Measurements from ENCODE around the gene CCDC78.

DNA sequence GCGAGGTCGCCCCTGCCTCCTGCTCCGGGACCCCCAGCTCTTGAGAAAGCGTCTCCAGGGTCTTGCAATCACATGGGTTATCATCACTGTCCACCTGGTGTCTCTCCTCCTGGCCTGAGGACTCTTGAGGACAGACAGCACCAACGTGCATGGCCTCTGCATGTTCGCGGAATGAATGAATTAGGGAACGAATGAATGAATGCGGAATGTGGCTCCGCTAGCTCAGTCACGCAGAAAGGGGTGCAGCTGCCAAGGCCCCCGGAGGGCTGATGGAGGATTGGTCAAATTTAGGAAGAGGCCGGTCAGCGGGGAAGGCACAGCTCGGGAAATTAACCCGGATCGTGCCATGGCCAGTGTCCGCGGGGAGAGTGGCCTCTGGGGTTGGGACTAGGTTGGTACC, 23.9 kb downstream of the CCDC78 start:
- TF ChIP-seq, protein P1, sequence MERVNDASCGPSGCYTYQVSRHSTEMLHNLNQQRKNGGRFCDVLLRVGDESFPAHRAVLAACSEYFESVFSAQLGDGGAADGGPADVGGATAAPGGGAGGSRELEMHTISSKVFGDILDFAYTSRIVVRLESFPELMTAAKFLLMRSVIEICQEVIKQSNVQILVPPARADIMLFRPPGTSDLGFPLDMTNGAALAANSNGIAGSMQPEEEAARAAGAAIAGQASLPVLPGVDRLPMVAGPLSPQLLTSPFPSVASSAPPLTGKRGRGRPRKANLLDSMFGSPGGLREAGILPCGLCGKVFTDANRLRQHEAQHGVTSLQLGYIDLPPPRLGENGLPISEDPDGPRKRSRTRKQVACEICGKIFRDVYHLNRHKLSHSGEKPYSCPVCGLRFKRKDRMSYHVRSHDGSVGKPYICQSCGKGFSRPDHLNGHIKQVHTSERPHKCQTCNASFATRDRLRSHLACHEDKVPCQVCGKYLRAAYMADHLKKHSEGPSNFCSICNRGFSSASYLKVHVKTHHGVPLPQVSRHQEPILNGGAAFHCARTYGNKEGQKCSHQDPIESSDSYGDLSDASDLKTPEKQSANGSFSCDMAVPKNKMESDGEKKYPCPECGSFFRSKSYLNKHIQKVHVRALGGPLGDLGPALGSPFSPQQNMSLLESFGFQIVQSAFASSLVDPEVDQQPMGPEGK (CRISPR knock-in tag; IDR thresholded peaks at IDR 0.05) = no peak
- no peak for TF ChIP-seq EP300 (IDR thresholded peaks at IDR 0.05; ENCODE audit: low read depth in 2 of 2, low read length in 2 of 2)
- TF ChIP-seq EP300 (CRISPR knock-in tag; IDR thresholded peaks at IDR 0.05; ENCODE audit: borderline replicate concordance) = no peak
- TF ChIP-seq, protein P2, sequence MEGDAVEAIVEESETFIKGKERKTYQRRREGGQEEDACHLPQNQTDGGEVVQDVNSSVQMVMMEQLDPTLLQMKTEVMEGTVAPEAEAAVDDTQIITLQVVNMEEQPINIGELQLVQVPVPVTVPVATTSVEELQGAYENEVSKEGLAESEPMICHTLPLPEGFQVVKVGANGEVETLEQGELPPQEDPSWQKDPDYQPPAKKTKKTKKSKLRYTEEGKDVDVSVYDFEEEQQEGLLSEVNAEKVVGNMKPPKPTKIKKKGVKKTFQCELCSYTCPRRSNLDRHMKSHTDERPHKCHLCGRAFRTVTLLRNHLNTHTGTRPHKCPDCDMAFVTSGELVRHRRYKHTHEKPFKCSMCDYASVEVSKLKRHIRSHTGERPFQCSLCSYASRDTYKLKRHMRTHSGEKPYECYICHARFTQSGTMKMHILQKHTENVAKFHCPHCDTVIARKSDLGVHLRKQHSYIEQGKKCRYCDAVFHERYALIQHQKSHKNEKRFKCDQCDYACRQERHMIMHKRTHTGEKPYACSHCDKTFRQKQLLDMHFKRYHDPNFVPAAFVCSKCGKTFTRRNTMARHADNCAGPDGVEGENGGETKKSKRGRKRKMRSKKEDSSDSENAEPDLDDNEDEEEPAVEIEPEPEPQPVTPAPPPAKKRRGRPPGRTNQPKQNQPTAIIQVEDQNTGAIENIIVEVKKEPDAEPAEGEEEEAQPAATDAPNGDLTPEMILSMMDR (CRISPR knock-in tag; IDR thresholded peaks at IDR 0.05) = no peak
